Measurements from ENCODE around the gene SPTY2D1.
"Not testable (repeated sequence)": the region's sequence is repeated elsewhere in the genome, so short reads cannot be mapped to it uniquely, and the experiment has no call there.

The SPTY2D1 gene

GRCh38 chr11:18634140-18635032 lies at the start of gene SPTY2D1:
Gene SPTY2D1 (minus strand): TSS chr11:18634342. CDS start chr11:18634257, 85 bp downstream.
- TF ChIP-seq CTCF (IDR thresholded peaks at IDR 0.05) (no peak), ZFX (IDR thresholded peaks at IDR 0.05; ENCODE audit: borderline replicate concordance) (no peak)
- peak within 1 kb of the TSS; percentile 76 for H3K27ac ChIP-seq

GRCh38 chr11:18682466-18682865 lies 48.3 kb upstream of the SPTY2D1 start:
- TF ChIP-seq ZFX (IDR thresholded peaks at IDR 0.05; ENCODE audit: borderline replicate concordance) (no peak), CTCF (IDR thresholded peaks at IDR 0.05) (no peak)
- no peak overlapping the region for H3K27ac ChIP-seq

- not testable (repeated sequence) for H3K27ac ChIP-seq
Measured at GRCh38 chr11:18681949-18682348, 47.8 kb upstream of the SPTY2D1 start.

GRCh38 chr11:18677560-18677959 lies 43.4 kb upstream of the SPTY2D1 start:
- H3K27ac ChIP-seq = no peak overlapping the region
- TF ChIP-seq ZFX (IDR thresholded peaks at IDR 0.05; ENCODE audit: borderline replicate concordance) (no peak), CTCF (IDR thresholded peaks at IDR 0.05) (no peak)

- TF ChIP-seq ZFX (IDR thresholded peaks at IDR 0.05; ENCODE audit: borderline replicate concordance) (no peak), CTCF (IDR thresholded peaks at IDR 0.05) (no peak)
- no peak overlapping the region for H3K27ac ChIP-seq
Measured at GRCh38 chr11:18676803-18677202, 42.7 kb upstream of the SPTY2D1 start.

GRCh38 chr11:18672209-18672608 lies 38.1 kb upstream of the SPTY2D1 start:
- not testable (repeated sequence) for H3K27ac ChIP-seq

GRCh38 chr11:18671246-18671645 lies 37.1 kb upstream of the SPTY2D1 start:
- H3K27ac ChIP-seq = no peak overlapping the region
- no peak for TF ChIP-seq ZFX (IDR thresholded peaks at IDR 0.05; ENCODE audit: borderline replicate concordance)
- no peak for TF ChIP-seq CTCF (IDR thresholded peaks at IDR 0.05)

GRCh38 chr11:18669711-18670110 lies 35.6 kb upstream of the SPTY2D1 start:
- TF ChIP-seq ZFX (IDR thresholded peaks at IDR 0.05; ENCODE audit: borderline replicate concordance) = no peak
- TF ChIP-seq CTCF (IDR thresholded peaks at IDR 0.05) = no peak
- H3K27ac ChIP-seq = no peak overlapping the region

Measured in 22Rv1 (cell line).